Spleen (tissue), 11 donors: Measurements from ENCODE around the gene CRKL. TPM values are rescaled to one million over a fixed set of nuclear protein-coding genes. Genes with fewer than 3 reads are reported as not detected.

Experiments used
- DNase-seq: peaks from one replicate; pipeline ENCODE4 v3.0.0-alpha.2; 2020
- H3K27ac ChIP-seq, 8 donors: fragments of 200-600 bp; sonication (generic) in 7 of 8; 1 replicate in 4 of 8; 2 replicates in 4 of 8; pipeline versions ENCODE4 v1.5.0 to v1.8.0; 2016 to 2021; ENCODE audit warnings: inconsistent platforms in 4 of 8, mild to moderate bottlenecking in 4 of 8, moderate library complexity in 1 of 8
- H3K27me3 ChIP-seq, 7 donors: fragments of 200-600 bp; sonication (generic) in 6 of 7; replicated peaks in 1 of 7; 1 replicate in 4 of 7; 2 replicates in 3 of 7; pipeline versions ENCODE4 v1.5.0 to v1.8.0; 2016 to 2021; ENCODE audit warnings: inconsistent platforms in 3 of 7, mild to moderate bottlenecking in 1 of 7
- H3K36me3 ChIP-seq, 6 donors: fragments of 200-600 bp; sonication (generic) in 5 of 6; 1 replicate in 4 of 6; 2 replicates in 2 of 6; pipeline versions ENCODE4 v1.5.0 to v1.8.0; 2016 to 2021; ENCODE audit warnings: inconsistent platforms in 2 of 6
- H3K4me1 ChIP-seq, 6 donors: fragments of 200-600 bp; sonication (generic) in 5 of 6; 1 replicate in 3 of 6; 2 replicates in 3 of 6; pipeline versions ENCODE4 v1.5.0 to v1.8.0; 2016 to 2021; ENCODE audit warnings: inconsistent platforms in 3 of 6
- H3K4me3 ChIP-seq, 8 donors: fragments of 200-600 bp; sonication (generic) in 7 of 8; 1 replicate in 4 of 8; 2 replicates in 4 of 8; pipeline versions ENCODE4 v1.5.0 to v1.8.0; 2016 to 2021; ENCODE audit warnings: inconsistent platforms in 4 of 8, mild to moderate bottlenecking in 4 of 8, moderate library complexity in 2 of 8
- H3K9me3 ChIP-seq, 8 donors: fragments of 200-600 bp; sonication (generic) in 7 of 8; 1 replicate in 4 of 8; 2 replicates in 4 of 8; pipeline versions ENCODE4 v1.5.0 to v1.8.0; 2016 to 2021; ENCODE audit warnings: inconsistent platforms in 4 of 8
- CTCF ChIP-seq, 11 experiments: fragments of 200-600 bp in 7 of 11; fragments of 450-650 bp in 4 of 11; sonication (generic) in 4 of 11; IDR thresholded peaks in 8 of 11; conservative IDR thresholded peaks in 3 of 11; 1 replicate in 7 of 11; 2 replicates in 4 of 11; pipeline versions ENCODE4 v1.4.0 to v1.8.0; 2016 to 2021; ENCODE audit warnings: antibody characterized with exemption in 11 of 11, inconsistent platforms in 4 of 11, mild to moderate bottlenecking in 1 of 11
- POLR2A ChIP-seq, 3 donors: fragments of 450-650 bp; IDR thresholded peaks; one replicate each; pipeline ENCODE4 v1.5.1; 2017; ENCODE audit warnings: antibody characterized with exemption in 3 of 3, mild to moderate bottlenecking in 1 of 3
- POLR2AphosphoS5 ChIP-seq, 3 donors: sonication (generic); formaldehyde crosslinking; IDR thresholded peaks; one replicate each; pipeline ENCODE4 v1.5.1; 2017; ENCODE audit warnings: antibody characterized with exemption in 3 of 3
- WGBS, 5 donors: extraction: QIAGEN DNeasy Blood & Tissue Kit in 3 of 5; methylation state at CpG; one replicate each; pipeline versions ENCODE4 v1.1.5 to v1.1.7; 2013 to 2018; 5-methylcytosine and 5-hydroxymethylcytosine counted together
- intact Hi-C: fragments of 100-400 bp; cut with DNase I; formaldehyde crosslinking; loops from one replicate; pipeline ENCODE4 v1.15.0; 2023; ENCODE audit warnings: low total_unique reads
- polyA plus RNA-seq, 3 donors: library from polyadenylated mRNA; stranded (reverse); fragments of 200-250 nt; gene quantifications; one replicate each; pipeline ENCODE4 v1.2.1, GENCODE V29; 2013
- total RNA-seq, 7 donors: library from RNA; depleted of rRNA in 3 of 7; stranded (reverse); fragments of >200 nt in 3 of 7; fragmentation: NEBNext Ultra II Directional in 4 of 7; extraction: Animal tissue kit (Norgen Biotek cat#: 25700) in 4 of 7; gene quantifications; one replicate each; pipeline versions ENCODE4 v1.1.0 to v1.2.1, GENCODE V29; 2016 to 2021
- donor health status: healthy with polysubstance abuse.
- donor health status: DM: no; HTN: no; CAD: no; lungs with moderate emphysema.
- donor health status: DM: no; HTN: no; CAD: no.
- donor health status: Bipolar disorder and iron deficiency.
- donor health status: healthy.
- donor health status: DM: no; HTN: no; CAD: no.
- donor health status: DM: yes; HTN: yes; CAD: no.

The CRKL gene
- total and polyA plus RNA-seq, 10 donors, result 11.5 to 65.3 (median 57.4) TPM

- intact Hi-C loops, result no loop called here
- 90 to 96% (median 93%) methylated on average over 5 to 10 of the region's 10 CpGs for WGBS, 5 donors
Measured at GRCh38 chr22:20996031-20996410, 78.8 kb downstream of the CRKL start.

GRCh38 chr22:20996598-20997535 lies 79.7 kb downstream of the CRKL start:
- TF ChIP-seq POLR2AphosphoS5 (IDR thresholded peaks at IDR 0.05) (peak; percentile 2 to 75 (median 45)), POLR2A (IDR thresholded peaks at IDR 0.05) (no peak)
- WGBS, 5 donors, result 90 to 95% (median 92%) methylated on average over 24 to 27 of the region's 27 CpGs

More at GRCh38 chr22:20996031-20996410, 78.8 kb downstream of the CRKL start:
- no peak for TF ChIP-seq CTCF (IDR thresholded peaks at IDR 0.05 in 8 of 11, conservative IDR thresholded peaks at IDR 0.05 in 3 of 11)
- peak in 1 of 3 donors; percentile 53 for TF ChIP-seq POLR2AphosphoS5 (IDR thresholded peaks at IDR 0.05)
- Histone ChIP-seq H3K27ac (no peak overlapping the region), H3K4me3 (no peak overlapping the region), H3K4me1 (peaks cover 15 to 31% (median 18%) of the 10 kb centered on the region in 6 donors), H3K27me3 (no peaks in the 10 kb centered on the region), H3K36me3 (peaks cover 3 to 98% (median 80%) of the 10 kb centered on the region in 6 donors), H3K9me3 (no peaks in the 10 kb centered on the region)
- DNase-seq, result no peak

GRCh38 chr22:20997536-20998257 lies 80.5 kb downstream of the CRKL start:
- peaks cover 16 to 40% (median 24%) of the 10 kb centered on the region in 6 donors for H3K4me1 ChIP-seq
- H3K27me3 ChIP-seq, result no peaks in the 10 kb centered on the region
- H3K9me3 ChIP-seq, result no peaks in the 10 kb centered on the region
- H3K4me3 ChIP-seq, result no peak overlapping the region
- 86 to 89% (median 88%) methylated on average over 5 to 13 of the region's 13 CpGs for WGBS, 5 donors
- no peak for DNase-seq
- TF ChIP-seq CTCF (IDR thresholded peaks at IDR 0.05 in 8 of 11, conservative IDR thresholded peaks at IDR 0.05 in 3 of 11) (no peak), POLR2AphosphoS5 (IDR thresholded peaks at IDR 0.05) (peak in 2 of 3 donors; percentile 32 to 59)
- H3K27ac ChIP-seq, result no peak overlapping the region
- intact Hi-C loops, result no loop called here
- peaks cover 0 to 81% (median 65%) of the 10 kb centered on the region in 6 donors for H3K36me3 ChIP-seq

More at GRCh38 chr22:20996598-20997535, 79.7 kb downstream of the CRKL start:
- Histone ChIP-seq H3K36me3 (peaks cover 3 to 89% (median 73%) of the 10 kb centered on the region in 6 donors), H3K9me3 (no peaks in the 10 kb centered on the region), H3K27me3 (no peaks in the 10 kb centered on the region), H3K4me3 (no peak overlapping the region), H3K27ac (no peak overlapping the region), H3K4me1 (peaks cover 16 to 37% (median 22%) of the 10 kb centered on the region in 6 donors)
- no peak for DNase-seq
- intact Hi-C loops, result no loop called here

GRCh38 chr22:20998411-20999336 lies 81.5 kb downstream of the CRKL start:
- H3K9me3 ChIP-seq, result no peaks in the 10 kb centered on the region
- H3K27me3 ChIP-seq, result no peaks in the 10 kb centered on the region
- peaks cover 25 to 50% (median 33%) of the 10 kb centered on the region in 6 donors for H3K4me1 ChIP-seq
- DNase-seq, result no peak
- H3K4me3 ChIP-seq, result no peak overlapping the region
- WGBS, 5 donors, result 66 to 79% (median 77%) methylated on average over 6 to 7 of the region's 7 CpGs
- TF ChIP-seq POLR2AphosphoS5 (IDR thresholded peaks at IDR 0.05) (peak in 2 of 3 donors; percentile 58 to 68), CTCF (IDR thresholded peaks at IDR 0.05 in 8 of 11, conservative IDR thresholded peaks at IDR 0.05 in 3 of 11) (no peak)
- peaks cover 0 to 71% (median 56%) of the 10 kb centered on the region in 6 donors for H3K36me3 ChIP-seq
- intact Hi-C loops, result no loop called here
- peak overlapping the region in 1 of 8 donors; percentile 99 for H3K27ac ChIP-seq
